Right lung (tissue), 5 donors: ENCODE results near the gene PRKN. TPM values are rescaled to one million over a fixed set of nuclear protein-coding genes. Genes with fewer than 3 reads are reported as not detected.
"Not testable (repeated sequence)": the region's sequence is repeated elsewhere in the genome, so short reads cannot be mapped to it uniquely, and the experiment has no call there.

Experiments
- DNase-seq, 2 donors: peaks; one replicate each; pipeline ENCODE4 v3.0.0-alpha.2; 2013
- polyA plus RNA-seq, 5 donors: library from polyadenylated mRNA; unstranded; fragments of 120-200 nt; gene quantifications; one replicate each; pipeline versions ENCODE4 v1.2.1 to v1.2.3, GENCODE V29; 2013; ENCODE audit warnings: inconsistent platforms in 1 of 5, low replicate concordance in 1 of 5; ENCODE audit not compliant: insufficient read length in 5 of 5, insufficient read depth in 1 of 5

The PRKN gene
- polyA plus RNA-seq, 5 donors = 2.0 to 3.6 (median 2.7) TPM

DNA sequence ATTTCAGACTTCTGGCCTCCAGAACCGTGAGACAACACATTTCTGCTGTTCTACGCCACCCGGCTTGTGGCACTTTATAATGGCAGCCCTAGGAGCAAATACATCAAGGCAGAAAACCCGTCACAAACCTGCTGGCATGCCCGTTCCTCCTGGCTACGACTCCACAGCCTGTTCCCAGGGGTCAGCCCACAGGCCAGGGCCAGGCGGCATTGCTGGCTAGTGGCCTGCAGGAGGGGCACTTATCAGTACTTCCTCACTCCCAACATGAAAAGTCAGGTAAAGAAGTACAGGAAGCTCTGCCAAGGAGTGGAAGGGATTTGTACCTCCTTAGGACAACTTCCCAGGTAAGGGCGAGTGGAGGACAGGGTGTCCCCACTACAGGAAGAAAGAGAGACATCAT is 1230.6 kb downstream of the PRKN start:
- no peak for DNase-seq

DNA sequence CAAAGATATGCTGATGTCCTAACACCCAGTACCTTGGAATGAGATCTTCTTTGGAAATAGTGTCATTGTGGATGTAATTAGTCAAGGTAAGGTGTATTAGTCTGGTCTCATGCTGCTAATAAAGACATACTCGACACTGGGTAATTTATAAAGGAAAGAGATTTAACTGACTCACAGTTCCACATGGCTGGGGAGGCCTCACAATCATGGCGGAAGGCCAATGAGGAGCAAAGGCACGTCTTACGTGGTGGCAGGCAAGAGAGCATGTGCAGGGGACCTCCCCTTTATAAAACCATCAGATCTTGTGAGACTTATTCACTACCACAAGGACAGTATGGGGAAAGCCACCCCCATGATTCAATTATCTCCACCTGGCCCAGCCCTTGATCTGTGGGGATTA is 1231.3 kb downstream of the PRKN start:
- DNase-seq = not testable (repeated sequence)

DNA sequence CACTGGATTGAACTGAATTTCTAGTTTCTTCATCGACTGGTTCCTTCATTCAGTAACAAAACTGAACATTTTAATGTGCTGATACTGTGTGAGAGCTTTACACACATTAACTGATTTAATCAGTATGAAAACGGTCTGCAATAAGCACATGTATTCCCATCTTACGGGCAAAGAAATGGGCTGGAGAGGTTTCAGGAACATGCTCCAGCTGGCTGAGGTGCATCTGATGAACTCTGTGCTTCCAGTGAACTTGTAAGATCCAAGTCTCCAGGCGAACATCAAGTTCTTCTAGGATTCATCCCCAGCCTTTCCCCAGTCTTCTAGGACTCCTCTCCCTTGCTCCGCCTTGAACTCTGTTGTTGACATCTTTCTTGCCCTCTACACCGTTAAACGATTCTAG is 1233.0 kb downstream of the PRKN start:
- DNase-seq = no peak

DNA sequence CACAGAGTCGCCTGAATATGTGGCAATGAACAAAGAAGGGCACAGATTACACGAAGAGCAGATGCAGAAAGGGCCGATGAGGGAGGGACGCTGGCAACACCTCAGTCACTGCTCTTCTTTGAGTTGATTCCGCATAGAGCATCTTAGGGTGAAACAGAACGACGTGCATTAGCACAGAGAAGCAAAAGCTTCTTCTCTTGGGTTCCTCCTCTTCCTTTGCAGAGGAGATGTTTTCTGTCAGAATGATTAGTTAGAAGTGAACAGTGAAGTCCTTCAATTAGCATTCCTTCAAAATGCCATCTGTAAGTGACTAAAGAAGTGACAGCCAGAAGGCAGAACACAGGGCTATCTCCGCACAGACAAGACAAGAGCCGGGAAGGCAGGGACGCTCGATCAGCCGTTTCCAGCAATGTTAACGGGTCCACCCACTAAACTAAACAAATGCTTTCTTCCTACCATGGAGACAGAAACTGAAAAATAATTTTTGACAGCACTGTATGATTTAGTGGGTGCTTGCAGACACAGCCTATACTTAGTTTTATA is 1233.9 kb downstream of the PRKN start:
- no peak for DNase-seq

DNA sequence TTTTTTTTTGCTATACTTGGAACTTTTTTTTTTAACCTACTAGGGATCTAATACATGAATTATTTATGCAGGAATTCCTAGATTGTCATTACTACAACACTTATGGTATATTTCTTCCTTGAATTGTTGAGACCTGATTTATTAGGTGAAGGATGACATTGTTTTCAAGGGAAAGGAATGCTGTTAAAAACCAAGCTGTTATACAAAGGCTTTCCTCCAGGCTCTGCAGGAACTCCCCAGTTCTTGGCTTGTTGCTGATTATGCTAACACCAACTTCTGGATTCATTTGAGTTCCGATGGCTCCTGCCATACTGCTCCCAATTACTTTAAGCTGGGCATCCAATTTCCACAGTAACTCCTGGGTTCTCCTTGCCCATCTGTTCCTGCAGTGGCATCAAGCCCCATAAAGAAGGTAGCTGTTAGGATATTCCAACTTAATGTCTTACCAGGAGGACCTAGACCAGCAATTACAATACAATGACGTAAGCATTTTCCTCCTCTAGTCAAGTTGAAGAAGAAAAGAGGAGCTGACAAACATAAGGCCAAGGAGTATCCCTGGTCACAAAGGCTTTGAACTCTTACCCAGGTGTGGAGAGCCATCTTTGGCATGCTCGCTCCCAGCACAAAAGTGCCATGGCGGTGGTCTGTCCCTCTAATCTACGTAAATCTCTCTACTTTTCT is 1237.8 kb downstream of the PRKN start:
- DNase-seq = no peak

DNA sequence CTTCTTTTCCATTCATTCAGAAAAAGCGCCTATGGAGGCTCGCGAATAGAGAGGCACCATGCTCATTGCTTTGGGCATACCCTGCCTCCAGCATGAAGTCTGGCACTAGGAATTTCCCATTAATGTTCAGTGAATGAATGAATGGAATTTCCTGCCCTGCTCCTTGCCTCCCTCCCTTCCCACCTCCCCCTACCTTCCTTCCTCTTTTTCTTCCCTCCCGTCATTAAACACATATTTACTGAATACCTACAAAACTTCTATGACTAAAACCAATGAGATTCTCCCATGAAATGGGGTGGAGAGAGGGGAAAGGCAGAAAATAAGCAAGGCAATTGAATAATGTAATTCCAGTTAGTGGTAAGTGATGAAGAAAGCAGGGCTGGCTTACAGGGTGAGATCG is 1239.9 kb downstream of the PRKN start:
- no peak for DNase-seq

DNA sequence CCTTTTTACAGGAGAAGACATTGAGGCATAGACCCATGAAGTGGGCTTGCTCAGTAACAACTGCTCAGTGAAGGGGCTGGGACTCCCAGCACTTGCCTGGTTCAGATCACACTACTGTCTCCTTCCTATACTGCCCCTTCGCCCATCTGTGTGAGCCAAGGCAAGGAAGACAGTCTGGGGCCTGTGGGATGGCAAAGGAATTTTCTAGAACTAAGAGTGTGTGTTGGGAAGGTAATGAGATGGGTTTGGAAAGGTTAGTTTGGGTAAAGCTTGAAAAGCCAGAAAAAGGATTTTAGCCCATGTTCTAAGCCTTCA is 1240.4 kb downstream of the PRKN start:
- DNase-seq = no peak

DNA sequence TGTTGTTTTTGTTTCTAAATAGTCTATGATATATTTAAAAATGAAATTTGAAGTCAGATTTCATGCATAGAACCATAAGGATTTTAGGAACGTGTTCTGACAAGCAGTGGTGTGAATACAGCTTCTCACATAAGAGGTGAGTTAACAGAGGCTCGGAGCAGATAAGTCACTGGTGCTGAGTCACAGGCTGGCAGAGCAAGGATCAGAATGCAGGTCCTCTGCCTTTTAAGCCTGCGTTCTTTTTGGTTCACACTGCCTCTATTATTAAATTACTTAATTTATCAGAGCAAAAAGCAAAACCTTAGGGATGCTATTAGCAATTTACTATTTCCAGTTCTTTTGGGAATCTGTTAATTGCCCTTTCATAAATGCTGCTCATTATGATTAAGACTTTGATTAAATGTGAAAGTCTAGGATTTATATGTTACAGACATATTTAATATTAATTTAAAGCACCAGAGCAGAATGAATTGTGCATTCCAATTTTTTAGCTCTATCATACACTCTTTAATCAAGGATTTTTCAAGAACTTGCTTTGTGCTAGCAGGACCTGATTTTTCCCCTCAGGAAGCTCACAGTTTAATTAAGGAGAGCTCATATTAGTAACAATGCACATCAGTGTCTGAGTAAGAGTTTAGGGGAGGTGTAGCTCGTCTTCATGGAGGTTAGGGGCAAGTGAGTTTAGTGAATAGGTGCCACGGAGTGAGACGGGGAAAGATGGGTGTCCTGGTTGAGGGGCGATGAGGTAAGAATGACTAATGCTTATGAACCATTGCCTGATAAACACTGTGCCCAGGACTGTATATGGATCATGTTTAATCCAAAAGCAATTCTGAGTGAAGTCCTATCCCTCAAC is 1241.0 kb downstream of the PRKN start:
- DNase-seq = no peak

DNA sequence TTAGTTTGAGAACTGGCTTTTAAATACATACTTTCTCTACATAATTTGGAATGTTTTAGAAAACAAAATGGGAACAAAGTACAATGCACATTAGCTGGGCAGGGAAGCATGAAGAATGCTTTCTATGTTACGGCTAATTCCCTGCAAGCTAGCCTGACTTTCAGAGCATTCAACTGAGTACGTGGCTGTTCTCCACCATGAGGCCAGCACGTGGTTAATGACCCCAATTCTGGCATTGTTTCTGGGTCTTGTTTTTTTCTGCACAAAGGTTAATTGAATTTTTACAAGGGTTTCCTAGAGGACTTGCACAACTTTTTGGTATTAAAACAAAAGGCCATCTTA is 1245.1 kb downstream of the PRKN start:
- DNase-seq = peak in 1 of 2 donors; percentile 16

DNA sequence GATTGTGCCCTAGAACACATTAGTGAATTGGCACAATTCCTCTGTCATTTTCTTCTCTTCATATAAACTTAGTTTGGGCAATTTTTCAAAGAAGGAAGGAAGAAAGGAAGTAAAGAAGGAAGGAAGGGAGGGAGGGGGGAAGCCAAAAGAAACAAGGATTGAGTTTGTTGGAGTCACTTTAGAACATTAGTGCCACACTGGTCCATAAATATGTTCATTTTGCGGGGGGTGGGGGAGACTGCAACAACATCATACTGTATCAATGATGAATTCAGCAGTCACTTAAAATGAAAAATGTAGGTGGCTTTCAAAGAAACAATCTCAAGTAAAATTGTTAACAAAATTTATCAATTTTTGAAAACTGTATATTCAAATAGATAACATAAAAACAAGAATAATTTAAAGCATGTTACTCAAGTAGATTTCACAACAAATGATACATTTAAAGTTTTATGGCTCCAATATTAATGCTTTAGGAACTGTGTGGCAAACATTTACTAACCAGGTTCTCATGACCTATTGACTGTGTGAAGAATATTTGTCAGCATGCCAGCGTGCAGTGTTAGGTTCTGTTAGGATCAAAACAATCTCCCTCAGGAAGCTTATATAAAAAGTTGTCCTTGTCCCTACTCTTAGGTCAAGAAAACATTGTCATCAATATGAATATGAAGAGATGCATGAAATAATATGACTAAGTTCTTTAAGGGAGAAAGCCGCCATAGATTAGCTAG is 1245.6 kb downstream of the PRKN start:
- no peak for DNase-seq

DNA sequence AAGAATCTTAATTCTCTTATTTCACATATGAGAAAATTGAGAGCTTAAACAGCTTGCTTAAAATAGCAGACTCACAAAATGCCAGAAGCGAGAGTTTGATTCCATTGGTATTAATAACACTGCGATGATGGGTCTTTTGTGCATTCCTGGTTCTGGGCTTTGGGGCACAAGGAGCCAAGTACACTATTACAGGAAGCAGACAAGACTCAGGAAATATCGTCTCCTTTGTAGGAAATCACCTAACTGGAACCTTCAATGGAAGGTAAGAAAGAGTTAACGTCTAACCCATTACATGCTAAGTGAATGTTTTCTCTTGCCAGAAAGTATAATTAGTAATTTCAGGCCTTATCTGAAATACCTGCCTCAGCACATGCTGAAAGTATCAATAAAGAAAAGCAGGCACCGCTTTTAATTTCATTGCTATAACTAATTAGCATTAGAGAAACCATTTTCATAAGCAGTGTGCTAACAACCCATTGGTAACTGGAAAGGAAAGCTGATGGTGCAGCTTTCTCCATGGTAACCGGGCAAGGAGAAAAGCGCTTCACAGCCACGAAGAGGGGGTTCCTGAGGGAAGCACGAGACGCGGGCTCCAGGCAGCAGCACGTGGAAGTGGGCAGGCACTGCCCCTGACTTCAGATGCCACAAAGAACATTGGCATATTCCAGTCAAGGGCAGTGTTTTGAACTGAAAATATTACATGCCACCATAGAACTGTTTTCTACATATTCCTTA is 1247.0 kb downstream of the PRKN start:
- no peak for DNase-seq

DNA sequence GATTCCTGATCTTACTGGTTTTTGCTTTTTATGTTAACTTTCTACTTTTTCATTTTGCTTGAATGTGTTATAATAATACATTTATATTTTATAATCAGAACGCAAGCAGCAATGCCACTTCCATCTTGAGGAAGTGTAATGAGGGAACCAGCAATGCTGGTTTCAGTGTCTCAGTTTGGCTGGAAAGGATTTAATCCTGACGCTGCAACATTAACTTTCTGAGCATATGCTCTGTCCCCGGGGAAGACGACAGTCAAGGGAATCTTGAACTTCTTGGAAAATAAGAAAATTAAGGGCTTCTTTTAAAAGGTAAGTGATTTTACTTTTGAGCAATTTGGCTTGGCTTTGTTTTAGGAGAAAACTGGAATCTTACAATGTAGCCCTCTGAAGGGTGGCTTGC is 1248.2 kb downstream of the PRKN start:
- DNase-seq = no peak

DNA sequence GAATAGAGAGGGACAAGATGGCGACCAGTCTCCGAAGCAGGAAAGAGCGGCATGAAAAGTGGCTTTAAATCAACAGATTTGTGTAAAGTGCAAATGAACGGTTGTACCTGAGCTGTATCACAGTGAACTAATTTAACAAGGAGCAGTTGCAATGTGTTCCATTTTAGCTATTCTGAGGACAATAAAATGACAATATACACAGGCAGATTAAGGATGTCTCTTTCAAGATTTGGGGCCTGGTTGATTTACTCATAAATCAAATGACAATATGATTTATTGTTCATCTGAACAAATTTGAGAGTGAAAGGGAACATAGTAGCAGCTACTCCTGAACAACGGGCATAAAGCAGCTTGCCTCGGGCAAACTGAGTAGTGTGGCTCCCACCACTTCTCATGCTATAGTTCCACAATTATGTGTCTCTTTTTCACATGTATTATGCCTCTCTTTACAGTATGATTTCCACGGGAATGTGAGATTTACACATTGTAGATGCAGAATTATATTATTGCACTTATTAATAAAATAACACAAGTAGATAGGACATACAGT is 1249.6 kb downstream of the PRKN start:
- no peak for DNase-seq

DNA sequence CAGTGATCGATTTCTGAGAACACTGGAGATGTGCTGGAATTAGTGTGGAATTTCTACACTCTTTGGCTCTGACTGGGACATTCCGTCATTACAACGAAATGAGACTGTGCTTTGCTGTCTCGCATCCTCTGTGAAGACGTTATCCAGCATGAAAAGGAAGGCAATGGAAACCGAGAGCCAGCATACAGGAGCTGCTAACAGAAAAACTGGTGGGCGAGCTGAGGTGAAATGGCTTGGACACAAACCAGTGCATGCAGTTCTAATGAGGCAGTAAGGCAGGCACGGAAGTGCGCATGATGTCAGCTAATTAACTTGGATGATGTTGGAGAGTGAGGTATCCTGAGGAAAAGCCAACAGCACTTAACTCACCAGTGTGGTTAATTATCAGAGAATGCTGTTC is 1250.9 kb downstream of the PRKN start:
- DNase-seq = no peak

DNA sequence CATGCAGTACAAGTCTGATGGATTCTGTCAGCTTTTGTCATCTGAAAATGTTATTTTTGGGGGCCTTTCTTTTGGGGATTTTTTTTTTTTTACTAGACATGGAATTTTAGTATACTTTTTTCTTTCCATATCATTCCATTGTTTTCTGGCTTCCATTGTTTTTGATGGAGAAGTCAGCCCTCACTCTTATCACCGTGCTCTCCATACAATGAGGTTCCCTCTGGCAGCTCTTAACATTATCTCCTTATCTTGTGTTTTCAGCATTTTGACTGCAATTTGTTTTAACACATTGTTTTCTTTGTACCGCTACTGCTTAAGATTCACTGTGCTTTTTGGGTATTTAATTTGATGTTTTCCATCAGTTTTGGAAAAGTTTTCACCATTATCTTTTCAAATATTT is 1262.2 kb downstream of the PRKN start:
- no peak for DNase-seq

DNA sequence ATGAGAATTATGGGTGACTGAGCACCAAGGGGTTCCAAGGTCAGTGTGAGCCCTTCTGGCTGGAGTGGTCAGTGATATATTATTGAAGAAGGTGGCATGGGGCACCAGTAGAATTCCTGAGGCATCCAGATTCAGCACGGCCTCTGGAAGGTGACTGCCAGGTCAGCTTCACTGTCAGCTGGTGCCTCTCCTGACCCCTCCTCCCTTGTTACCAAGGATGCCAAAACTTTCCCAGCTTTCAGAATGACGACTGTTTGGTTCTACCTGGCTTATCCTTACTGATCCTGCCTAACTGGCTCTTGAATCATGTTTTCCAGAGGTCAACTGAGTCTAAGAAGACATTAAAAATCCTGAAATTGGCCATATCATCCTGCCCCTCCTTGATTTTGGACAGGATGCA is 1264.5 kb downstream of the PRKN start:
- no peak for DNase-seq

DNA sequence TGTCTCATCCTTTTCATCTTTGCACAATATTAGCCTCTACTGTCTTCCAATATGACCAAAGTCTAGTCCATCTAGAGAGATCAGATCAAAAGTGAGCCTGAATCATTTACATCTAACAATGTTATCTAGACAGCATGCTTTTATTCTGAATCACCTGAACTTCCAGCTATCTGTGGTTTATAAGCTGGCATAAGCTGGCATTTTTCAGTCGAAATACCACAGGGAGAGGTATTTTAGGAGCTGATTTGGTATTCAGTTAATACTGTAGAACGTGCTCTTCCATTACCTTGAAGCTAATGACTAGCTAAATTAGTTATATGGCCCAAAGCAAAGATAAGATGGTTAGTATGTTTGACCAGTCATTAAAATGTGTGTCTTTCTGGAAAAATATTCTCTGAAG is 1265.4 kb downstream of the PRKN start:
- no peak for DNase-seq

DNA sequence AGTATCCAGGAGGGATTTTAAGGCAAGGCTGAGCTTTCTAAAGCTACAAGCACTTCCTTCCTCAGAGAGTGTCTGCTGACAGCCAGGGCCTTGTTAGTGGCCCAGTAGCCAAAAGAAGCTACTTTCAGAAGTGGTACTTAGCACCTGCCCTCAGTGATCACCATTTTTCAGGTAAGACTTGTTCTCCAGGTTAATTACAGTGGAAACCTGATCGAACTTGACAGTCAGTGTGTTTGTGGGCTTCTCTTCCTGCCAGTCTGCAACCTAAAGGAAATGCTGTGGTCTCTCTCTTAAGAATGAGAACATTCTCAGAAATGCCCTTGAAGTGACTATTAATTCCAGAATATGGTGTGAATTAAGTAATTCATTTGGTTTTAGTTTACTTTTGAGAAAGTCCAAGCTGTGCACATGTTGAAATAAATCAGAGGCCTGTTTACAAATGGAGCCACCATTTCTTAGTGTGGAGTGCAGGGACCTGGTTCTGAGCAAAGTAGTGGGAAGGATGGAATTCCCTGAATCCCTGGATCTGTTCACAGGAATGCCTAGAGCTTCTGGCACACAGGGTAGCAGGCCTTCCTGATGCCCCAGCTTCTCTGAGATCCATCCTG is 1268.5 kb downstream of the PRKN start:
- DNase-seq = no peak

DNA sequence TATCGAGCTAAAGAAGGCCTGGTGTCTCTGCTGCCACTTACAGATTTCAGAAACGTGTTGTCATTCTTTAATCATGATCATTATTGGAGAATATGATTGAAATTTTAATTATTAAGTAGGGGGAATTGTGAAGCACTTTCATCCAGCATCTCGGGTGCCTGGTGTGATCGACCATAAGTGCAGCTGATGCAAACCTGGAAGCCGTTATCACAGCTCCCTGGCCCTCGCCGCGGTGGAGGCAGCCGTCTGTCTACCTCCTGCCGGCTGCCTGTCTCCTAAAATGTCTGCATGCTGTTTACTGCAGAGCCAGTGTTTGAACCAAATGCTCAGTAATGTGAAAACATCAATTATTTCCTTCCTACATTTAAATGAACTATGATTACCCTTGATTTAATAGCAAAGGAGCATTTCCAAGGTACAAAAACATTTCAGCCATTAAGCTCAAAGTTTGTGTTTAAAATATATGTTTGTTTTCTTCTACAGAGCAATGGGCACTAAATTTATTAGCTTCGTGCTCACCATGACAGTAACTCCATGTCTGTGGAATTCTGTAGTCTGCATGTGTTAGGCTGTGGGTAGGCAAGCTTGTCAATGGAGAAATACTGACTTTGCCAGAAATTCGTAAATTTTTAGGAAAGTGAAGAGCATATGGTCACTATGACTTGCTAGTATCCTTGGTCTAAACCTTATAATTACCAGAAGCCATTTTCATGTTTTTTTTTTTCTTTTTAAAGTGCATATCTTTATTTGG is 1269.2 kb downstream of the PRKN start:
- no peak for DNase-seq

DNA sequence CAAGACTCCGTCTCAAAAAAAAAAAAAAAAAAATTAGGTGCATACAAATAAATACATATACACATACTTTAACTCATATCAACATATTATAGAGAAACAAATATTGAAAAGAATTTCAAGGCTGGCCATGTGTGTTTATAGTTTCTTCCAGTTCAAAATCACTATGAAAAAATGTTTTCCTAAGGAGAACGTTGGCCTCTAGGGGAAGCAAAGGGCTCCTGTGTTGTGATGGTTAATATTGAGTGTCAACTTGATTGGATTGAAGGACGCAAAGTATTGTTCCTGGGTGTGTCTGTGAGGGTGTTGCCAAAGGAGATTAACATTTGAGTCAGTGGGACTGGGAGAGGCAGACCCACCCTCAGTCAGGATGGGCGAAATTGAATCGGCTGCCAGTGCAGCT is 1271.7 kb downstream of the PRKN start:
- DNase-seq = no peak

DNA sequence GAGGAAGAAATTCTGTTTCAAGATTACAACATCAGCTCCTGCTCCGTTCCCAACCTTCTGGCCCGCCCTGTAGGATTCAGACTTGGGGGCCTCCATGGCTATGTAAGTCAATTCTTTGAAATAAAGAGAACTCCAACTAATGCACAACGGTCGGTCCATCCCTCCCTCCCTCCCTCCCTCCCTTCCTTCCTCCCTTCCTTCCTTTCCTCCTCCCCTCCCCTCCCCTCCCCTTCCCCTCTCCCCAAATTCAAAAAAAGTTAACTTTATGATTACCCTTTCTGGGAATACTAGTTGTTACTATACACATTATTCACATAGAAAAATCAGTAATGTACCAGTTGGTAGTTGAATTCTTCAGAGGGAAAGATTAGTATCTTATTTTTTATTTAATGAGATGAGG is 1274.0 kb downstream of the PRKN start:
- no peak for DNase-seq
